Smooth muscle cell (in vitro differentiated cells): ENCODE measurements around the gene KRTAP9-4. TPM values are rescaled to one million over a fixed set of nuclear protein-coding genes. Genes with fewer than 3 reads are reported as not detected.
"Not testable (repeated sequence)": the region's sequence is repeated elsewhere in the genome, so short reads cannot be mapped to it uniquely, and the experiment has no call there.

ENCODE experiments used
- DNase-seq: peaks from one replicate; lab custom pipeline; 2025; ENCODE audit not compliant: unreplicated experiment; lab: John Stamatoyannopoulos, UW
- H2AFZ ChIP-seq: fragments of 200-600 bp; sonication (generic); 2 replicates; pipeline ENCODE4 v1.6.0; 2016; ENCODE audit warnings: antibody characterized with exemption, low read depth, mild to moderate bottlenecking
- H3F3A ChIP-seq: fragments of 200-600 bp; sonication (generic); 2 replicates; pipeline ENCODE4 v1.6.0; 2017; ENCODE audit warnings: antibody characterized with exemption, low read depth
- H3K27ac ChIP-seq: fragments of 200-600 bp; sonication (generic); 2 replicates; pipeline ENCODE4 v1.5.1; 2016; ENCODE audit warnings: low read depth, mild to moderate bottlenecking
- H3K27me3 ChIP-seq: fragments of 200-600 bp; sonication (generic); 2 replicates; pipeline ENCODE4 v1.6.1; 2016; ENCODE audit warnings: low read depth, mild to moderate bottlenecking
- H3K36me3 ChIP-seq: fragments of 200-600 bp; sonication (generic); 2 replicates; pipeline ENCODE4 v1.5.1; 2016; ENCODE audit warnings: low read depth
- H3K4me1 ChIP-seq: fragments of 200-600 bp; sonication (generic); 2 replicates; pipeline ENCODE4 v1.5.1; 2016; ENCODE audit warnings: low read depth
- H3K4me2 ChIP-seq: fragments of 200-600 bp; sonication (generic); 2 replicates; pipeline ENCODE4 v1.6.0; 2016; ENCODE audit warnings: mild to moderate bottlenecking
- H3K4me3 ChIP-seq: fragments of 200-600 bp; sonication (generic); 2 replicates; pipeline ENCODE4 v1.5.1; 2016; ENCODE audit warnings: mild to moderate bottlenecking
- H3K79me2 ChIP-seq: fragments of 200-600 bp; sonication (generic); 2 replicates; pipeline ENCODE4 v1.6.0; 2016; ENCODE audit warnings: low read depth, mild to moderate bottlenecking
- H3K9ac ChIP-seq: fragments of 200-600 bp; sonication (generic); 2 replicates; pipeline ENCODE4 v1.6.0; 2016; ENCODE audit warnings: low read depth
- H3K9me3 ChIP-seq: fragments of 200-600 bp; sonication (generic); replicated peaks from 2 replicates; pipeline ENCODE4 v1.5.1; 2016; ENCODE audit warnings: low read depth
- H4K20me1 ChIP-seq: fragments of 200-600 bp; sonication (generic); 2 replicates; pipeline ENCODE4 v1.6.0; 2016; ENCODE audit warnings: low read depth
- WGBS: methylation state at CpG from one replicate; pipeline ENCODE4 v1.1.7; 2016; ENCODE audit warnings: low lambda C conversion rate; 5-methylcytosine and 5-hydroxymethylcytosine counted together
- polyA plus RNA-seq: library from polyadenylated mRNA; unstranded; fragments of >200 nt; fragmentation: Nextera tagmentation; extraction: Ambion mirVana; gene quantifications from 2 replicates; pipeline ENCODE4 v1.2.1, GENCODE V29; 2016
- total RNA-seq: library from RNA; depleted of rRNA; stranded (reverse); fragments of >200 nt; gene quantifications from 2 replicates; pipeline ENCODE4 v1.2.3, GENCODE V29; 2014
- TF ChIP-seq, protein P1 (sequence below): fragments of 200-600 bp; sonication (generic); IDR thresholded peaks from 2 replicates; pipeline ENCODE4 v1.5.1; 2017; ENCODE audit warnings: borderline replicate concordance, mild to moderate bottlenecking, antibody characterized with exemption; ENCODE audit not compliant: insufficient read depth, poor library complexity, severe bottlenecking

KRTAP9-4 gene
- total and polyA plus RNA-seq, 2 experiments from 2014 or later, result not detected

DNA sequence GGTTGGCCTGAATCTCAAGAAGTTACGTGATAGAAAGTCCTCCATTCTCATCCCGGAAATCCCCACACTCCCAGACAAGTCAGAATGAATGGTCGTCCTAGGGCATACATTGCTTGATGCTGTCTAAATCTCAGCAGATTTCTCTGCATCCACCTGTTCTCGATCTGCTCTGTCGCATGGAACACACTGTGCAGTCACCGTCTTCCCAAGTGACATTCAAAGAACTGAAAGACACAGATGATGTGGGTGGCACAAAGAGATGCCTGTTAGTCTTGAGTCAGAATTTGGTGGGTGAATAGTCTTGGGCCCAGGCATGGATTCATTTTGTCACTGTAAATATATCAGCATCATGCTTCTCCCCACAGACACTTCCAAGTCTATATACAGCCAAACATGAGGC lies 17.8 kb upstream of the KRTAP9-4 start:
- no peak overlapping the region for H3K27ac ChIP-seq
- H3K4me1 ChIP-seq, result no peaks in the 10 kb centered on the region
- H3K27me3 ChIP-seq, result peaks cover 33% of the 10 kb centered on the region
- no peak overlapping the region for H3K9ac ChIP-seq
- no peak overlapping the region for H2AFZ ChIP-seq
- WGBS, result 82% methylated on average over 6 of the region's 6 CpGs
- no peaks in the 10 kb centered on the region for H3K36me3 ChIP-seq
- H3K9me3 ChIP-seq, result no peaks in the 10 kb centered on the region
- no peak overlapping the region for H3K4me3 ChIP-seq
- no peak for DNase-seq
- no peaks in the 10 kb centered on the region for H3F3A ChIP-seq
- no peaks in the 10 kb centered on the region for H3K79me2 ChIP-seq
- TF ChIP-seq, protein P1, sequence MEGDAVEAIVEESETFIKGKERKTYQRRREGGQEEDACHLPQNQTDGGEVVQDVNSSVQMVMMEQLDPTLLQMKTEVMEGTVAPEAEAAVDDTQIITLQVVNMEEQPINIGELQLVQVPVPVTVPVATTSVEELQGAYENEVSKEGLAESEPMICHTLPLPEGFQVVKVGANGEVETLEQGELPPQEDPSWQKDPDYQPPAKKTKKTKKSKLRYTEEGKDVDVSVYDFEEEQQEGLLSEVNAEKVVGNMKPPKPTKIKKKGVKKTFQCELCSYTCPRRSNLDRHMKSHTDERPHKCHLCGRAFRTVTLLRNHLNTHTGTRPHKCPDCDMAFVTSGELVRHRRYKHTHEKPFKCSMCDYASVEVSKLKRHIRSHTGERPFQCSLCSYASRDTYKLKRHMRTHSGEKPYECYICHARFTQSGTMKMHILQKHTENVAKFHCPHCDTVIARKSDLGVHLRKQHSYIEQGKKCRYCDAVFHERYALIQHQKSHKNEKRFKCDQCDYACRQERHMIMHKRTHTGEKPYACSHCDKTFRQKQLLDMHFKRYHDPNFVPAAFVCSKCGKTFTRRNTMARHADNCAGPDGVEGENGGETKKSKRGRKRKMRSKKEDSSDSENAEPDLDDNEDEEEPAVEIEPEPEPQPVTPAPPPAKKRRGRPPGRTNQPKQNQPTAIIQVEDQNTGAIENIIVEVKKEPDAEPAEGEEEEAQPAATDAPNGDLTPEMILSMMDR, result no peak
- H4K20me1 ChIP-seq, result no peaks in the 10 kb centered on the region
- no peak overlapping the region for H3K4me2 ChIP-seq

DNA sequence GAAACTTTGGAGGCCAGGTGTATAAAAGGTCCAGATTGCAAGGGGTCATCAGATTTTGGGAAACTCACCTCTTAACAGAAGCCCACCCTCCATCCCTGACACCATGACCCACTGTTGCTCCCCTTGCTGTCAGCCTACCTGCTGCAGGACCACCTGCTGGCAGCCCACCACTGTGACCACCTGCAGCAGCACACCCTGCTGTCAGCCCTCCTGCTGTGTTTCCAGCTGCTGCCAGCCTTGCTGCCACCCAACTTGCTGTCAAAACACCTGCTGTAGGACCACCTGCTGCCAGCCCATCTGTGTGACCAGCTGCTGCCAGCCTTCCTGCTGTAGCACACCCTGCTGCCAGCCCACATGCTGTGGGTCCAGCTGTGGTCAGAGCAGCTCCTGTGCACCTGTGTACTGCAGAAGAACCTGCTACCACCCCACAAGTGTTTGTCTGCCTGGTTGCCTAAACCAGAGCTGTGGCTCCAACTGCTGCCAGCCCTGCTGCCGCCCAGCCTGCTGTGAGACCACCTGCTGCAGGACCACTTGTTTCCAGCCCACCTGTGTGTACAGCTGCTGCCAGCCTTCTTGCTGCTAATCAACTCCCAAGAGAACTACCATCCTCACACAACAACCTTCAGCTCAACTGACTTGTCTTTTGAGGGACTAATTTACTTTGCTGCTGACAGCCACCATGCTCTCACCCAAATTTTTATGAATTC lies 16.9 kb upstream of the KRTAP9-4 start, which contains the start of gene KRTAP9-3:
KRTAP9-3 (plus strand) TSS at position 51 of the 707 bp plus-strand sequence; CDS start at position 104, 53 bp downstream.
- peaks cover 33% of the 10 kb centered on the region for H3K27me3 ChIP-seq
- DNase-seq, H3F3A ChIP-seq, H3K36me3 ChIP-seq, H3K4me2 ChIP-seq, H2AFZ ChIP-seq, H3K9me3 ChIP-seq, H4K20me1 ChIP-seq, H3K27ac ChIP-seq, H3K4me3 ChIP-seq, H3K9ac ChIP-seq, H3K79me2 ChIP-seq, H3K4me1 ChIP-seq: not testable (repeated sequence)
- 75% methylated on average over 1 of the region's 1 CpG for WGBS

DNA sequence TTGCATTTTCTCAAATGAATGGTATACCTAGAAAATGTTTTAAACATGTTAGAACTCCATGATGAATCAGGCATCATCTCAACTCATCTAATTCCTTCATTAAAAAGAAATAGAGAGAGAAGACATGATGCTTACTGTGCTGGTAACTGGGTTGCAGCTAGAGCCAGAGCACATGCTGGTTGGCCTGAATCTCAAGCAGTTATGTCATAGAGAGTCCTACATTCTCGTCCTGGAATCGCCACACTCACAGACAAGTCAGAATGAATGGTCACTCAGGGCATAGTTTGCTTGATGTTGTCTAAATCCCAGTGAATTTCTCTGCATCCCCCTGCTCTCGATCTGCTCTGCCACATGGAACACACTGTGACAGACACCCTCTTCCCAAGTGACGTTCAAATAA lies 12.4 kb upstream of the KRTAP9-4 start:
- not testable (repeated sequence) for H3K27ac ChIP-seq, H4K20me1 ChIP-seq, H3K4me1 ChIP-seq, H3K4me2 ChIP-seq, H3K36me3 ChIP-seq, H2AFZ ChIP-seq, H3F3A ChIP-seq, H3K9ac ChIP-seq, H3K4me3 ChIP-seq, H3K79me2 ChIP-seq, H3K9me3 ChIP-seq, DNase-seq
- H3K27me3 ChIP-seq, result peaks cover 23% of the 10 kb centered on the region
- 73% methylated on average over 4 of the region's 4 CpGs for WGBS

DNA sequence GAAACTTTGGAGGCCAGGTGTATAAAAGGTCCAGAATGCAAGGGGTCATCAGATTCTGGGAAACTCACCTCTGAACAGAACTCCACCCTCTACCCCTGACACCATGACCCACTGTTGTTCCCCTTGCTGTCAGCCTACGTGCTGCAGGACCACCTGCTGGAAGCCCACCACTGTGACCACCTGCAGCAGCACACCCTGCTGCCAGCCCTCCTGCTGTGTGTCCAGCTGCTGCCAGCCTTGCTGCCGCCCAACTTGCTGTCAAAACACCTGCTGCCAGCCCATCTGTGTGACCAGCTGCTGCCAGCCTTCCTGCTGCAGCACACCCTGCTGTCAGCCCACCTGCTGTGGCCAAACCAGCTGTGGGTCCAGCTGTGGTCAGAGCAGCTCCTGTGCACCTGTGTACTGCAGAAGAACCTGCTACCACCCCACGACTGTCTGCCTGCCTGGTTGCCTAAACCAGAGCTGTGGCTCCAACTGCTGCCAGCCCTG lies 11.5 kb upstream of the KRTAP9-4 start, which contains the start of gene KRTAP9-8:
KRTAP9-8 (plus strand) TSS at position 51 of the 489 bp plus-strand sequence; CDS start at position 104, 53 bp downstream.
- H3K36me3 ChIP-seq, H3F3A ChIP-seq, DNase-seq, H3K79me2 ChIP-seq, H3K4me3 ChIP-seq, H2AFZ ChIP-seq, H3K9me3 ChIP-seq, H3K9ac ChIP-seq, H4K20me1 ChIP-seq, H3K4me2 ChIP-seq, H3K4me1 ChIP-seq, H3K27ac ChIP-seq: not testable (repeated sequence)
- peaks cover 20% of the 10 kb centered on the region for H3K27me3 ChIP-seq
- WGBS, result 48% methylated on average over 3 of the region's 3 CpGs

DNA sequence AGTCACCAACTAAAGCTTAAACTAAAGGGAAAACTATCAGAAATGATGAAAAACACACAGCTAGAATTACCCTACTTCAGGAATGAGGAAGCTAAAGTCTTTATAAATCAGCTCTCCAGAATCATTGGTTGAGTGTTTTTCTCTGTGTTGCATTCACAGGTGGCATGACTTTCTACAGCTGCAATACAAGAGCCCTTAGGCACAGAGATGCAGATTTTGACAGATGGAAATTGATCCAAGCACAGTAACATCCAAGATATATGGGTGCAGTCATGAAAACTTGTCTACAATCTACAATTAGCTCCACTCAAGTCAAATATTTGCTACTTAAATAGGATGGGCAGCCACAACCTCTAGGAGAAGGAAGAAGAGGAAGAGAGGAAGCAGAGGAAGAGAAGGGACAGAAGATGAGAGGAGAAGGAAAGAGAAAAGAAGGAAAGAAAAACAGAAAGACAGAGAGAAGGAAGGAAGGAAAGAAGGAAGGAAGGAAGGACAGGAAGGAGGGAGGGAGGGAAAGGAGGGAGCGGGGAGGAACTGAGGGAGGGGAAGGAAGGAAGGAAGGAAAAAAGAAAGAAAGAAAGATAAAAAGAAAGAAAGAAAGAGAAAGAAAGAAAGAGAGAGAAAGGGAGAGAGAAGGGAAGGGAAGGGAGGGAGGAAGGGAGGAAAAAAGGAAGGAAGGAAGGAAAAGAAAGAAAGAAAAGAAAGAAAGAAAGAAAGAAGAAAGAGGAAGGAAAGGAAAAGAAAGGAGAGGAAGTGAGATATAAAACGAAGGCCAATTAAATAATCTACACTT lies 2.3 kb upstream of the KRTAP9-4 start:
- H3K27me3 ChIP-seq, result peaks cover 27% of the 10 kb centered on the region
- H4K20me1 ChIP-seq, H3F3A ChIP-seq, H3K4me1 ChIP-seq, H3K79me2 ChIP-seq, H2AFZ ChIP-seq, H3K4me2 ChIP-seq, H3K36me3 ChIP-seq, H3K9ac ChIP-seq, H3K9me3 ChIP-seq, DNase-seq, H3K4me3 ChIP-seq, H3K27ac ChIP-seq: not testable (repeated sequence)
- WGBS, result 22% methylated on average over 2 of the region's 2 CpGs
